Measurements from ENCODE around the gene NAA15.
"Not testable (repeated sequence)": the region's sequence is repeated elsewhere in the genome, so short reads cannot be mapped to it uniquely, and the experiment has no call there.

NAA15 gene

DNA sequence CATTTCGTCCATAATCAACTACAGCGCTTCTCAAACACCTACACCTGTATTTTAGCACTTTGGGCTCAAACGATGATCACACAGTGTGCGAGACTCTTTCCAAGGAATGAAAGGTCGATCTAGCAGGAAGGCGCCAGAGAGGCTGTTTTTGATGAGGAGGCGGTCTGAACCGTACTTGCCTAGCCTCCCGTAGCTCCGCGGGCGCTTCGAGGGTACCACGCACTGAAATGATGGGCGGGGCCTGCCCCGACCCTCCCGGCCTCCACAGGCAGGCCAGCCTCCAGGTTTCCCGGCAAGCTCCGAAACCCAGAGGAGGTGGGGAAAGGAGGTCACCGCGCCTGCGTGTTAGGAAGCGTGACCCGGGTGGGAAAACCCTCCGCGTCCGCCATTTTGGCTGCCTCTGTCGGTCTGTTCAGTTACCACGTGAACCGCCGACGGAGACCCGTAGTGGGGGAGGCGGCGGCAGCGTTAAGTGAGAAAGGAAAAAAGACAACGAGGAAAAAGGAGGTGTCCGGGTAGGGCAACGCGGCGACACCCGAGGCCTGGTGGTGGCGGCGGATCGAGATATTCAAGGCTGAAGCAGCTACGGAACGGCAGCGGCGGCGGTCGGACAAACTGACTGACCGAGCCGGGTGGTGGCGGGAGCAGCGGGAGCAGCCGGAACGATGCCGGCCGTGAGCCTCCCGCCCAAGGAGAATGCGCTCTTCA, at the start of gene NAA15:
TSS of gene NAA15 (plus strand) at position 393 of the 708 bp plus-strand sequence. CDS start at position 666, 273 bp downstream.
- DNase-seq (ENCODE audit: low read depth), result peak; percentile 99
- H3K27me3 ChIP-seq (replicated peaks; ENCODE audit: control insufficient read depth, insufficient read depth, low read length), result no peaks in the 10 kb centered on the region
- peak within 1 kb of the TSS; percentile 99 for H3K9ac ChIP-seq (ENCODE audit: low read length)
- peaks cover 10% of the 10 kb centered on the region for H3K36me3 ChIP-seq (ENCODE audit: control insufficient read depth, insufficient read depth, low read length, severe bottlenecking)
- no peaks in the 10 kb centered on the region for H3K9me3 ChIP-seq (ENCODE audit: control insufficient read depth, low read length)
- H3K4me1 ChIP-seq (ENCODE audit: control insufficient read depth, insufficient read depth, low read length), result peaks cover 37% of the 10 kb centered on the region
- H3K4me3 ChIP-seq (ENCODE audit: low read length), result peak within 1 kb of the TSS; percentile 85

GRCh38 chr4:139253046-139253445, 48.3 kb upstream of the NAA15 start:
- Histone ChIP-seq H3K9ac (ENCODE audit: low read length) (no peak overlapping the region), H3K36me3 (ENCODE audit: control insufficient read depth, insufficient read depth, low read length, severe bottlenecking) (no peaks in the 10 kb centered on the region), H3K4me3 (ENCODE audit: low read length) (no peak overlapping the region), H3K9me3 (ENCODE audit: control insufficient read depth, low read length) (no peaks in the 10 kb centered on the region), H3K27me3 (replicated peaks; ENCODE audit: control insufficient read depth, insufficient read depth, low read length) (no peaks in the 10 kb centered on the region), H3K4me1 (ENCODE audit: control insufficient read depth, insufficient read depth, low read length) (peaks cover 6% of the 10 kb centered on the region)
- DNase-seq (ENCODE audit: low read depth), result no peak

- Histone ChIP-seq H3K4me1 (ENCODE audit: control insufficient read depth, insufficient read depth, low read length) (peaks cover 6% of the 10 kb centered on the region), H3K9me3 (ENCODE audit: control insufficient read depth, low read length) (no peaks in the 10 kb centered on the region), H3K27me3 (replicated peaks; ENCODE audit: control insufficient read depth, insufficient read depth, low read length) (no peaks in the 10 kb centered on the region), H3K4me3 (ENCODE audit: low read length) (no peak overlapping the region), H3K36me3 (ENCODE audit: control insufficient read depth, insufficient read depth, low read length, severe bottlenecking) (no peaks in the 10 kb centered on the region), H3K9ac (ENCODE audit: low read length) (no peak overlapping the region)
- DNase-seq (ENCODE audit: low read depth), result peak; percentile 88
These were observed 47.6 kb upstream of the NAA15 start for GRCh38 chr4:139253713-139254112.

GRCh38 chr4:139255581-139255980, 45.7 kb upstream of the NAA15 start:
- H3K27me3 ChIP-seq (replicated peaks; ENCODE audit: control insufficient read depth, insufficient read depth, low read length); H3K4me3 ChIP-seq (ENCODE audit: low read length); H3K9me3 ChIP-seq (ENCODE audit: control insufficient read depth, low read length); H3K36me3 ChIP-seq (ENCODE audit: control insufficient read depth, insufficient read depth, low read length, severe bottlenecking); DNase-seq (ENCODE audit: low read depth); H3K4me1 ChIP-seq (ENCODE audit: control insufficient read depth, insufficient read depth, low read length); H3K9ac ChIP-seq (ENCODE audit: low read length): not testable (repeated sequence)

DNA sequence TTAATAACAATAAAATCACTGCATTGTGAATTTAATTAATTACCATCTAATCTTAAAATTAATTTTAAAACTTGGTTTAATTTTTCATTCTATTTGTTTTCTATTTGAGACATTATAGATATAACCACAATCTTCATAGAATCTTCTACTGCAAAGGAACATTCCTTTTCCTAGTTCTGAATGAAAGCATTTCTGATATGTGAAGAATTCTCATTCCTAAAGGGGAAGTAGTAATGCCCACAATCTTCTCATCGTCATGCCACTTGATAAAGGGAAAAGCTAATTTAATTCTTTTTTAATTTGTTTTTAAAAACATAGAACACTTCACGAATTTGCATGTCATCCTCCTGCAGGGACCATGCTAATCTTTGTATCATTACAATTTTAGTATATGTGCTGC, 45.0 kb upstream of the NAA15 start:
- peak; percentile 61 for DNase-seq (ENCODE audit: low read depth)
- no peaks in the 10 kb centered on the region for H3K36me3 ChIP-seq (ENCODE audit: control insufficient read depth, insufficient read depth, low read length, severe bottlenecking)
- no peak overlapping the region for H3K9ac ChIP-seq (ENCODE audit: low read length)
- peaks cover 6% of the 10 kb centered on the region for H3K4me1 ChIP-seq (ENCODE audit: control insufficient read depth, insufficient read depth, low read length)
- no peaks in the 10 kb centered on the region for H3K27me3 ChIP-seq (replicated peaks; ENCODE audit: control insufficient read depth, insufficient read depth, low read length)
- no peak overlapping the region for H3K4me3 ChIP-seq (ENCODE audit: low read length)
- H3K9me3 ChIP-seq (ENCODE audit: control insufficient read depth, low read length), result no peaks in the 10 kb centered on the region

DNA sequence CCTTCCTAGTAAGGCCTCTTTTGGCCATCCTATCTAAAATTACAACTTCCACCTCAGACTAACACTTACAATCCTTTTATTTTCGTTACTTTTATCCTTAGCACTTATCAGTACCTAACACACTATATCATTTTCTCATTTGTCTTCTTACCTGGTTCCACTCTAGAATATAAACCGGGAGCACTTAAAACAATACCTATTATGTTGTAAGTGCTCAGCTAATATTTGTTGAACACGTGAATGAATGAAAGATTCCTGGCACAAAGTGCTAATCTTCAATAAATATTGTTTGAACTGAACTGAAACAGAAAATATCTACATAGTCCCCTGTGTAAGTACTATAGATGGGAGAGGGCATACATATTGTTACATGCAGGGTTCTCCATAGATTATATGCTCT, 35.7 kb upstream of the NAA15 start:
- no peak overlapping the region for H3K9ac ChIP-seq (ENCODE audit: low read length)
- H3K9me3 ChIP-seq (ENCODE audit: control insufficient read depth, low read length), result no peaks in the 10 kb centered on the region
- no peak for DNase-seq (ENCODE audit: low read depth)
- H3K4me1 ChIP-seq (ENCODE audit: control insufficient read depth, insufficient read depth, low read length), result peaks cover 13% of the 10 kb centered on the region
- no peaks in the 10 kb centered on the region for H3K27me3 ChIP-seq (replicated peaks; ENCODE audit: control insufficient read depth, insufficient read depth, low read length)
- no peak overlapping the region for H3K4me3 ChIP-seq (ENCODE audit: low read length)
- H3K36me3 ChIP-seq (ENCODE audit: control insufficient read depth, insufficient read depth, low read length, severe bottlenecking), result no peaks in the 10 kb centered on the region

GRCh38 chr4:139266208-139266582, 35.1 kb upstream of the NAA15 start:
- Histone ChIP-seq H3K4me3 (ENCODE audit: low read length) (peak overlapping the region; percentile 78), H3K27me3 (replicated peaks; ENCODE audit: control insufficient read depth, insufficient read depth, low read length) (no peaks in the 10 kb centered on the region), H3K36me3 (ENCODE audit: control insufficient read depth, insufficient read depth, low read length, severe bottlenecking) (no peaks in the 10 kb centered on the region), H3K4me1 (ENCODE audit: control insufficient read depth, insufficient read depth, low read length) (peaks cover 13% of the 10 kb centered on the region), H3K9ac (ENCODE audit: low read length) (peak overlapping the region; percentile 59), H3K9me3 (ENCODE audit: control insufficient read depth, low read length) (no peaks in the 10 kb centered on the region)
- no peak for DNase-seq (ENCODE audit: low read depth)

GRCh38 chr4:139266583-139267257, 34.6 kb upstream of the NAA15 start:
- Histone ChIP-seq H3K4me1 (ENCODE audit: control insufficient read depth, insufficient read depth, low read length) (peaks cover 13% of the 10 kb centered on the region), H3K9me3 (ENCODE audit: control insufficient read depth, low read length) (no peaks in the 10 kb centered on the region), H3K36me3 (ENCODE audit: control insufficient read depth, insufficient read depth, low read length, severe bottlenecking) (no peaks in the 10 kb centered on the region), H3K9ac (ENCODE audit: low read length) (peak overlapping the region; percentile 59), H3K27me3 (replicated peaks; ENCODE audit: control insufficient read depth, insufficient read depth, low read length) (no peaks in the 10 kb centered on the region), H3K4me3 (ENCODE audit: low read length) (peak overlapping the region; percentile 78)
- peak; percentile 82 for DNase-seq (ENCODE audit: low read depth)

GRCh38 chr4:139267301-139267700, 34.0 kb upstream of the NAA15 start:
- no peak overlapping the region for H3K4me3 ChIP-seq (ENCODE audit: low read length)

GRCh38 chr4:139273835-139274234, 27.5 kb upstream of the NAA15 start:
- H3K4me1 ChIP-seq (ENCODE audit: control insufficient read depth, insufficient read depth, low read length), result no peaks in the 10 kb centered on the region
- H3K27me3 ChIP-seq (replicated peaks; ENCODE audit: control insufficient read depth, insufficient read depth, low read length), result peaks cover 6% of the 10 kb centered on the region
- H3K9me3 ChIP-seq (ENCODE audit: control insufficient read depth, low read length), result no peaks in the 10 kb centered on the region
- H3K9ac ChIP-seq (ENCODE audit: low read length), result no peak overlapping the region
- H3K36me3 ChIP-seq (ENCODE audit: control insufficient read depth, insufficient read depth, low read length, severe bottlenecking), result no peaks in the 10 kb centered on the region
- no peak for DNase-seq (ENCODE audit: low read depth)
- no peak overlapping the region for H3K4me3 ChIP-seq (ENCODE audit: low read length)

More at GRCh38 chr4:139267301-139267700, 34.0 kb upstream of the NAA15 start:
- DNase-seq (ENCODE audit: low read depth), result no peak
- no peaks in the 10 kb centered on the region for H3K36me3 ChIP-seq (ENCODE audit: control insufficient read depth, insufficient read depth, low read length, severe bottlenecking)
- H3K27me3 ChIP-seq (replicated peaks; ENCODE audit: control insufficient read depth, insufficient read depth, low read length), result no peaks in the 10 kb centered on the region
- no peak overlapping the region for H3K9ac ChIP-seq (ENCODE audit: low read length)
- H3K4me1 ChIP-seq (ENCODE audit: control insufficient read depth, insufficient read depth, low read length), result peaks cover 13% of the 10 kb centered on the region
- H3K9me3 ChIP-seq (ENCODE audit: control insufficient read depth, low read length), result no peaks in the 10 kb centered on the region

DNA sequence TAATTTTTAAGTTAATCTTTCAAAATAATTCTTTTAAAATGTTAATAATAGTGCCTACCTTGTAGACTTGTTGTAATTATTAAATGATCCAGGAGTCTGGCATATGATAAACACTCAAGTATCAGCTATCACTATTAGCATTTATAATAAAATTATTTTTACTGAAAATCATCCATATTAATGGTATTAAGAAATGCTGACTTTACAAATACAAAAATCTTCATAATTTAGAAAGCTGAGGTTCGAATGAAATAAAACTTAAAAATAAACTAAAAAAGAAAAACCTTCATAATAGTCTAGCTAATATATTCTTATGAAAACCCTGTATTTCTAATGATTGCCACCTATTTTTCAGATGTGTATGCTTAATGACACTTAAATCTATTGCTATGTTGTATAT, 26.5 kb upstream of the NAA15 start:
- Histone ChIP-seq H3K36me3 (ENCODE audit: control insufficient read depth, insufficient read depth, low read length, severe bottlenecking) (no peaks in the 10 kb centered on the region), H3K4me1 (ENCODE audit: control insufficient read depth, insufficient read depth, low read length) (no peaks in the 10 kb centered on the region), H3K9ac (ENCODE audit: low read length) (no peak overlapping the region), H3K4me3 (ENCODE audit: low read length) (no peak overlapping the region), H3K9me3 (ENCODE audit: control insufficient read depth, low read length) (no peaks in the 10 kb centered on the region), H3K27me3 (replicated peaks; ENCODE audit: control insufficient read depth, insufficient read depth, low read length) (peaks cover 13% of the 10 kb centered on the region)
- no peak for DNase-seq (ENCODE audit: low read depth)
